NCI-H187 treated with DMSO at 0.1 percent for 48 hours (cell line): ENCODE data around the gene SZRD1.

Experiments used
- DNase-seq: peaks from one replicate; lab custom pipeline; 2025; lab: John Stamatoyannopoulos, UW

SZRD1 gene

GRCh38 chr1:16367968-16368890 is 1.2 kb downstream of the SZRD1 start:
- no peak for DNase-seq

- no peak for DNase-seq
These were observed 2.8 kb downstream of the SZRD1 start for GRCh38 chr1:16369821-16370220.

GRCh38 chr1:16371725-16372124 is 4.7 kb downstream of the SZRD1 start:
- DNase-seq, result no peak

- DNase-seq, result no peak
These were observed 5.7 kb downstream of the SZRD1 start for GRCh38 chr1:16372535-16373285.

DNA sequence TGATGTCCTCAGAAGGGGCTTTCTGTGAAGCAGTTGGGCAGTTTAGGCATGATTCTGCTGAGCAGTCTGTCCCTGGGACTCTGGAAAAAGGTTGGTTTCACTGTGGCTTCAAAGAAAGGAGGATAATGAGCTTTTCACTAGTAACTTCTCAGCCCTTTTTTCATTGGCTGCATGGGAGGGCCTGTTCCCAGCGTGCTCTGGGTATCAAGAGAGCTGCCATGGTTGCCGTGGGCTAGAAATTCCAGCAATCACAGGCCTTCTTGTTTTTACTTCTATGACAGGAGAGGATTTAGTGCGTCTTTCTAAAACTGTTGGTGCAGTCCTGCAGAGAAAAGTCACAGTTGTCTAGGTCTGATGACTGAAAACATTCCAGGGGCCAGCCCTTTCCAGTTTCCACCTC is 7.2 kb downstream of the SZRD1 start:
- DNase-seq, result no peak

DNA sequence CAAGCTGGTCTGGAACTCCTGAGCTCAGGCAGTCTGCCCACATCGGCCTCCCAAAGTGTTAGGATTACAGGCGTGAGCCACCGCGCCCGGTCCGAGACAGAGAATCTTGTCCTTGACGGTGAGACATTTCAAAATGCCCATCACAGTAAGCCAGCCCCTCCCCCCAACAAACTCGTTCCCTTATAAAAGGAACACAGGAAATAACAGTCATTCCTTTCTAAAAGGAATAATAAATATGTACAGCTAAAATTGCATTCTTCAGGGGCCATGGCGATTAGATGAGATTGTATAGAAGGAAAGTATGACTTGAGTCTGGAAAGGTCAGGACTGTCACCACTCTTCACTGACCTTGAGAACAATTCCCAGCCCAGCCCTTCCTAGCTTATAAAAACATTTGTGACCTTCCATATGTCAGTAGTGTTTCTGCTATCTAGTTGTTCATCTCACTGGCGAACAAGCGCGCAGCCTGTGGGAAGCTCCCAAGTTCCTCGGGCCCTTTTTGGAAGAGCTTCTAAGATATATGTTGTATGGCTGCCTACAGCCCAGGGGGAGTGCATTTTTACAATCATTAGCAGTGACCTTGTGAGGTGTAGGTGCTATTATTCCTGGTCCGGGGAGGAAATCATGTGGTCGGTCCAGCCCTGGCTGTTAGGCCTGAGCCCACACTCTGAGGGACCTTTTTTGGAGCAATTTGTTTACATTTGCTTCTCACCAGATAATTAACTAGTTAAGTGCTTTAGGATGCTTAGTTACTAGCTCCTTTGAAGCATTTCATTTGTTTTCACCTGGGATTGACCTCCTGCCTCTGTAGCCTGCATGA is 8.7 kb downstream of the SZRD1 start:
- no peak for DNase-seq

DNA sequence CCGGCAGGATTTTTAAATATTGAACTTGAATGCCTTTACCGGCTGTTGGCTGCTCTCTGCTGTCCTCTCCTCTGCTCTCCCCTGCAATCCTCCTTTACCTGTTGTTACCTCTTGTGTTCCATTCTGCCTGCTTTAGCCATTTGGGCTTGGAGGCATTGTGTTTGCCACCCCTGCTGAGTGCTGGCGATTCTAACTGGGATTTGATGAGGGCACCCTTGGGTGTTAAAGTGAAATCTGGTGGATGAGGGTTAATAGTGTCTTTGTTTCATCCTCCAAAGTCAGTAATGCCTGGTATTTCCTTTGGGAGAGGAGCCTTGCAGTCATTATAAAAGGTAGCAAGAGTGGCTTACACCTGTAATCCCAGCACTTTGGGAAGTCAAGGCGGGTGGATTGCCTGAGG is 9.9 kb downstream of the SZRD1 start:
- no peak for DNase-seq

- DNase-seq, result no peak
These were observed 11.4 kb downstream of the SZRD1 start for GRCh38 chr1:16378443-16378842.

DNA sequence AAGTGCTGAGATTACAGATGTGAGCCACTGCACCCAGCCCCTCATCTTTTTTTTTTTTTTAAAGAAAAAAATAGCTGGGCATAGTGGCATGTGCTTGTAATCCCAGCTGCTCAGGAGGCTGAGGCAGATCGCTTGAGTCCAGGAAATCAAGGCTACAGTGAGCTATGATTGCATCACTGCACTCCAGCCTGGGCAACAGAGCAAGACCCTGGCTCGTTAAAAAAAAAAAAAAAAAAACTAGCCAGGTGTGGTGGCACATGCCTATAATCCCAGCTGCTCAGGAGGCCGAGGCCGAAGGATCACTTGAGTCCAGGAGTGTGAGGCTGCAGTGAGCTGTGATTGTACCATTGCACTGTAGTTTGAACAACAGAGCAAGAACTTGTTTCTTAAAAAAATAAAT is 13.8 kb downstream of the SZRD1 start:
- DNase-seq, result no peak

DNA sequence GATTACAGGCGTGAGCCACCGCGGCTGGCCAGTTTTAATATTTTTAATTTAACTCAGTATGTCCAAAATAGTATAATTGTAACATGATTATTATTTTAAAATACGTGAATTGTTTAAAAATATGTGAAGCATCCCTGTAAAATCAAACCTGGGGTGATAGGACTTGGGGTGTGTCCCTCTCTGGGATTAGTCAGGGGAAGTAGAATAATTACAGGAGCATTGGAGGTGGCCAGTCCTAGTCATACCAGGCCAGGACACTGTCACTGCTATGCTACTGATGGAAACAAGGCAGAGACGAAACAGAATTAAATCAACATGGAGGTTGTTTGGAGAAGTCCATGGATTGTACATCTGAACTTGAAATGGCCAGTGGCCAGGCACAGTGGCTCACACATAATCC is 16.8 kb downstream of the SZRD1 start:
- no peak for DNase-seq

- DNase-seq, result no peak
These were observed 18.8 kb downstream of the SZRD1 start for GRCh38 chr1:16385659-16386453.

- no peak for DNase-seq
These were observed 19.5 kb downstream of the SZRD1 start for GRCh38 chr1:16386454-16387113.

GRCh38 chr1:16387201-16388188 is 20.5 kb downstream of the SZRD1 start:
- no peak for DNase-seq

DNA sequence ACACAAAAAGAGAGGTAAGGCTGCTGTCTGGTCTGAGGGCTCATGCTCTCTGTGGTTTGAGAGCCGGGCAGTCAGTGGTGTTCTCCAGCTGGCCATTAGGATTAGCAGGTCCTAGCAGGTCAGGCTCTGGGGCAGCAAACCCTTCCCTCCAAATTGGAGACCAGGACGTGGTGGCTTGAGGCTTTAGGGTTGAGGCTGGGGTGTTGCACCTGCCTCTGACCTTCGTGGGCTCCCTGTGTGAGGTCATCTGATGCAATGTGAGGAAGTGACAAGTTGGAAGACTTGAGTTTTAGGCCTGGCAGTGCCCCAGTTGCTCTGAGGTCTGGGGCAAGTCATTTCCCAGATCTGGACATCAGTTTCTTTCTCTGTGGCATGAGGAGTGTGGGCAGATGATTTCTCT is 24.4 kb downstream of the SZRD1 start:
- DNase-seq, result no peak

GRCh38 chr1:16392740-16393569 is 25.9 kb downstream of the SZRD1 start:
- no peak for DNase-seq

DNA sequence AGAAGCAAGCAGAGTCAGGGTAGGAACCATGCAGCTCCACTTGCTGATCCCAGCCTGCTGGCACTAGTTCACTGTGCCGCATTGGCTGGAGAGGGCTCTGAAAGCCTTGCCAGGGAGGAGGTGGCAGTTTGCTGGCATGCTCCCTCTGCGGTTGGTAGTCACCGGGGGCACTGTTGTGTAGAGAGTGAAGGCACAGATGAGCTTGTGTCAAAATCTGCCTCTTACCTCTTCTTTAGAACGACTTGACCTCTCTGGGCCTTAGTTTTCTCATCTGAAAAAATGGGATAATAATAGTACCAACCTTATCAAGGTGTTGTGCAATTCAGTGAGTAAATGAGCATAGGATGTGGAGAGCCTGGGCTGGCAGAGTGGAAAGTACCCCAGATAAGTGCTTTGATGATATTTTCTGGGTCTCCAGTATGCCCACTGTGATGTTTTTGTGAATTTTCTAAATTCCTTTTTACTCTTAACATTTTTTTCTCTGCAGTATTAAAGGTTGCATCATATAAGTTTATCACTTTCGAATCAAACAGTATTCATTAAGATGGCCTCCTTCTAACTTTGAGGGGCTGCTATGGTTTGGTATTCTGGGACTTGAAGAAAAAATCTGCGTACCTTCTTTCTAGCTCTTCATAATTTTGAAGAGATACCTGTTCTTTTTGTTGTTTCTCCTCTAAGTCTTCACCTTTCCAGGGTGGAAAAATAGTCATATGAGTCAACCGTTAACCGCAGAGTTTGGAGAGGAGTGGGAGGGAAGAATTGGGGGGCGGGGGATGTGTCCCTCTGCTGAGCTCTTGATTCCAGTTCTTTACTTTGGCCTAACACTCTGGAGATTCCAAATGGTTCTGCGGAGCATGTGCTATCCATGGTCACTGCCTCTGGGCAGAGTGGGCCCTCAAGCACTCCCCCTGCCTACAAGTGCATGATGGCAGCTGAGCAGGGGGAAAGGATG is 26.8 kb downstream of the SZRD1 start:
- DNase-seq, result no peak

- no peak for DNase-seq
These were observed 27.9 kb downstream of the SZRD1 start for GRCh38 chr1:16394977-16395376.

DNA sequence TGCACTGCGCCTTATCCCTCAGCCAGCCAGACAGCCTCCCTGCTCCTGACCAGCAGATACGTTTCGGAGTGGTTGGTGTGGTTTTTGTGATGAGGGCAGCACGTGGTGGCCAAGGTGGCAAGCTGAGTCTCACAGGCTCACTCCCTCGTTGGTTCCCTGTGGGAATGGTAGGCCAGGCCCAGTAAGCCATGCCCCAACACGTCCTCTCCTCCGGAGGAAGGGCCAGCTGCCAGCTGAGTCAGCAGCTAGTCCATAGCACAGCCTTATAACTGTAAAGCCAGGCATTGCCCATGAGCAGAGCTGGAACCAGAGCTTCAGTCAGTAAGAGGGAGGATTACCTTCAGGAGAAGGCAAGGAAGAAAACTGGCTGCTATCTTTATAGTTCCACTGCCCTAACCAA is 29.5 kb downstream of the SZRD1 start:
- no peak for DNase-seq
